Naive thymus-derived CD4-positive, alpha-beta T cell (primary cell): ENCODE data around the gene EMC8. TPM values are rescaled to one million over a fixed set of nuclear protein-coding genes. Genes with fewer than 3 reads are reported as not detected.

Source experiments
- ATAC-seq: fragments of 150-1000 bp; cut with Tn5 transposase; 2 replicates; pipeline ENCODE4 v1.10.0; 2021; ENCODE audit warnings: mild to moderate bottlenecking, moderate library complexity
- CTCF ChIA-PET: fragments of 350-600 bp; sonication (Branson Sonifier 250); formaldehyde crosslinking; loops from one replicate; lab custom pipeline; 2021; ENCODE audit warnings: antibody characterized with exemption; lab: Charles Lee
- POLR2A ChIA-PET: fragments of 350-600 bp; sonication (Branson Sonifier 250); formaldehyde crosslinking; loops from one replicate; lab custom pipeline; 2021; ENCODE audit warnings: antibody characterized with exemption, inconsistent platforms; lab: Charles Lee
- DNase-seq, 9 donors: peaks; one replicate each; pipeline versions ENCODE4 v3.0.0 to v3.0.0-alpha.2; 2020 to 2022; ENCODE audit warnings: mixed read lengths in 1 of 9
- H3K27ac ChIP-seq: one replicate; pipeline ENCODE4 v1.7.0; 2013; ENCODE audit warnings: mild to moderate bottlenecking, low read depth, low read length, moderate library complexity
- H3K27me3 ChIP-seq, 2 donors: one replicate each; pipeline ENCODE4 v1.7.0; 2013; ENCODE audit warnings: low read length in 2 of 2, mild to moderate bottlenecking in 2 of 2, moderate library complexity in 2 of 2; ENCODE audit not compliant: control insufficient read depth in 2 of 2, insufficient read depth in 2 of 2
- H3K36me3 ChIP-seq, 3 experiments: 1 replicate in 2 of 3; 2 replicates in 1 of 3; pipeline ENCODE4 v1.7.0; 2013; ENCODE audit warnings: low read length in 3 of 3, mild to moderate bottlenecking in 3 of 3, moderate library complexity in 1 of 3; ENCODE audit not compliant: insufficient read depth in 3 of 3, control insufficient read depth in 2 of 3
- H3K4me1 ChIP-seq, 2 donors: one replicate each; pipeline ENCODE4 v1.7.0; 2013; ENCODE audit warnings: low read length in 2 of 2, mild to moderate bottlenecking in 2 of 2, moderate library complexity in 1 of 2; ENCODE audit not compliant: control insufficient read depth in 2 of 2, insufficient read depth in 2 of 2
- H3K4me3 ChIP-seq: 2 replicates; pipeline ENCODE4 v1.7.0; 2013; ENCODE audit warnings: mild to moderate bottlenecking, low read length
- H3K9me3 ChIP-seq, 3 experiments: 1 replicate in 2 of 3; 2 replicates in 1 of 3; pipeline ENCODE4 v1.7.0; 2013; ENCODE audit warnings: low read length in 3 of 3; ENCODE audit not compliant: control insufficient read depth in 2 of 3
- H3K27ac Mint-ChIP-seq, 9 donors: one replicate each; pipeline ENCODE4 v1.8.0; 2020 to 2022; ENCODE audit warnings: mixed read lengths in 9 of 9, mild to moderate bottlenecking in 8 of 9, moderate library complexity in 5 of 9, inconsistent platforms in 2 of 9
- H3K27me3 Mint-ChIP-seq, 5 donors: one replicate each; pipeline ENCODE4 v1.8.0; 2021 to 2022; ENCODE audit warnings: mixed read lengths in 5 of 5, mild to moderate bottlenecking in 1 of 5
- H3K36me3 Mint-ChIP-seq, 5 donors: one replicate each; pipeline ENCODE4 v1.8.0; 2020 to 2022; ENCODE audit warnings: mixed read lengths in 5 of 5, mild to moderate bottlenecking in 3 of 5, inconsistent platforms in 1 of 5
- H3K4me1 Mint-ChIP-seq, 7 donors: one replicate each; pipeline ENCODE4 v1.8.0; 2020 to 2022; ENCODE audit warnings: mixed read lengths in 7 of 7, mild to moderate bottlenecking in 3 of 7, inconsistent platforms in 1 of 7
- H3K4me3 Mint-ChIP-seq, 10 donors: one replicate each; pipeline ENCODE4 v1.8.0; 2020 to 2022; ENCODE audit warnings: mild to moderate bottlenecking in 10 of 10, mixed read lengths in 10 of 10, moderate library complexity in 6 of 10, inconsistent platforms in 2 of 10
- H3K9me3 Mint-ChIP-seq, 11 donors: one replicate each; pipeline ENCODE4 v1.8.0; 2020 to 2022; ENCODE audit warnings: mixed read lengths in 11 of 11, mild to moderate bottlenecking in 4 of 11, inconsistent platforms in 1 of 11, moderate library complexity in 1 of 11
- intact Hi-C, 2 donors: fragments of 100-400 bp; cut with micrococcal nuclease; formaldehyde crosslinking; loops; one replicate each; pipeline ENCODE4 v1.15.1; 2023
- polyA plus RNA-seq, 2 donors: library from polyadenylated mRNA; unstranded; fragments of 300-500 nt; fragmentation: Illumina TruSeq; gene quantifications; one replicate each; pipeline ENCODE4 v1.2.3, GENCODE V29; 2021
- total RNA-seq, 6 experiments: library from RNA in 5 of 6; stranded (reverse) in 5 of 6; gene quantifications; 1 replicate in 5 of 6; 2 replicates in 1 of 6; pipeline ENCODE4 v1.2.3 and lab custom pipeline; 2021 to 2026

EMC8 gene
- total and polyA plus RNA-seq, 7 experiments from 2014 or later: 22.4 to 31.8 (median 26.1) TPM

DNA sequence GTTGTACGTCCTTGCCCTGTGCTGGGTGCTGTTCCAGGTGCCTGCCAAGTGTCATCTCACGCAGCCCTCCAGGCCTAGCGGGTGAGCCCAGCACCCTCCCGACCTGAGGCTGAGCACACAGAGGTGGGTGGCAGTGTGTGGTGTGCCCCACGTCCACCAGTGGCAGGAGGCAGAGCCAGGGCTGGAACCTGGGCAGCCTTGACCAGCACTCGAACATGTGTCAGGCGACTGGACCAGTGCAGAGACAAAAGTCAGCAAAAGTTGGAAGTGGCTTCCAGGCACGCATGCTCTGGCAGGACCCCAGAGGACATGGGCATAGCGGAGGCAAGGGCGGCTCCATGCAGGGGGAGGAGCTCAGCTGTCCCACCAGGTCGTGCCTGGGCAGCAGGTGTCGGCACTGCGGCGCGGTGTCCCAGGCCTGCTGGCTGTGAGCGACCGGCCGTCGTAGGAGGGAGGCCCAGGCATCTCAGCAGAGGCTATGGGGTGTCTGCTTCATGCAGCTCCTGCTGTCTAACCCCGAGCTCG, 35.9 kb upstream of the EMC8 start:
- Mint-ChIP-seq H3K27me3 (peaks cover 24 to 41% (median 39%) of the 10 kb centered on the region in 5 donors), H3K4me1 (peaks cover 0 to 14% (median 0%) of the 10 kb centered on the region in 7 donors), H3K4me3 (no peak overlapping the region), H3K27ac (no peak overlapping the region), H3K36me3 (peaks cover 0 to 12% (median 2%) of the 10 kb centered on the region in 5 donors), H3K9me3 (peaks cover 0 to 8% (median 0%) of the 10 kb centered on the region in 11 donors)
- CTCF ChIA-PET: interaction anchor here (1.7 kb wide), 1 partner anchor 15 kb away, joined by 6 read pairs; no protein-coding TSS in a partner anchor
- DNase-seq (no peak), ATAC-seq (no peak)
- H3K27me3 ChIP-seq: no peaks in the 10 kb centered on the region
- H3K27ac ChIP-seq: no peak overlapping the region
- H3K4me1 ChIP-seq: peaks cover 0 to 1% of the 10 kb centered on the region in 2 donors
- no peak overlapping the region for H3K4me3 ChIP-seq
- H3K36me3 ChIP-seq: no peaks in the 10 kb centered on the region
- H3K9me3 ChIP-seq: no peaks in the 10 kb centered on the region
- POLR2A ChIA-PET: no interaction called here
- intact Hi-C loops: no loop called here

DNA sequence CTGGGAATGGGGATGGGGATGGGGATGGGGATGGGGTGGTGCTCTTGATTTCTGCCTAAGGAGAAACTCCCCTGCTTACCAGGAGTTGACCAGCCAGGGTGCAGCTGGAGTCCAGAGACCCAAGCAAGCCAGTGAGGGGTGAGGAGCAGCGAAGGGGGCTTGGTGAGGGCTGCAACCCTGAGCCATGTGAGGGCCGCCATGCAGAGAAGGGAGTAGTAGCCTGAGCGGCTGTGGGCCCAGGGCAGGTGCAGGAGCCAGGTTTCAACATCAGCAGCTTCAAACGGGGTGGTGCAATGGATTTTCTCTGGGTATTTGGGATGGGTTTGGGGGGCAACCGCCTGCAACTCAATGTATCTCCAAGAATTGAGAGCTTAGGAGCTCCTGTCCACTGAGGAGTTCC, 35.4 kb upstream of the EMC8 start:
- H3K4me3 ChIP-seq: no peak overlapping the region
- H3K27ac Mint-ChIP-seq: peak overlapping the region in 1 of 9 donors; percentile 38
- H3K4me1 ChIP-seq: peaks cover 0 to 7% of the 10 kb centered on the region in 2 donors
- no peak overlapping the region for H3K4me3 Mint-ChIP-seq
- H3K9me3 ChIP-seq: no peaks in the 10 kb centered on the region
- intact Hi-C loops: no loop called here
- DNase-seq (no peak), ATAC-seq (no peak)
- peaks cover 0 to 14% (median 0%) of the 10 kb centered on the region in 7 donors for H3K4me1 Mint-ChIP-seq
- H3K36me3 Mint-ChIP-seq: peaks cover 0 to 12% (median 2%) of the 10 kb centered on the region in 5 donors
- no peaks in the 10 kb centered on the region for H3K27me3 ChIP-seq
- no peak overlapping the region for H3K27ac ChIP-seq
- ChIA-PET CTCF (interaction anchor here (0.6 to 1.7 kb wide), 2 partner anchors 14 to 182 kb away, joined by 3 to 6 read pairs; no protein-coding TSS in a partner anchor), POLR2A (no interaction called here)
- H3K9me3 Mint-ChIP-seq: peaks cover 0 to 8% (median 0%) of the 10 kb centered on the region in 11 donors
- H3K36me3 ChIP-seq: no peaks in the 10 kb centered on the region
- H3K27me3 Mint-ChIP-seq: peaks cover 27 to 41% (median 34%) of the 10 kb centered on the region in 5 donors

DNA sequence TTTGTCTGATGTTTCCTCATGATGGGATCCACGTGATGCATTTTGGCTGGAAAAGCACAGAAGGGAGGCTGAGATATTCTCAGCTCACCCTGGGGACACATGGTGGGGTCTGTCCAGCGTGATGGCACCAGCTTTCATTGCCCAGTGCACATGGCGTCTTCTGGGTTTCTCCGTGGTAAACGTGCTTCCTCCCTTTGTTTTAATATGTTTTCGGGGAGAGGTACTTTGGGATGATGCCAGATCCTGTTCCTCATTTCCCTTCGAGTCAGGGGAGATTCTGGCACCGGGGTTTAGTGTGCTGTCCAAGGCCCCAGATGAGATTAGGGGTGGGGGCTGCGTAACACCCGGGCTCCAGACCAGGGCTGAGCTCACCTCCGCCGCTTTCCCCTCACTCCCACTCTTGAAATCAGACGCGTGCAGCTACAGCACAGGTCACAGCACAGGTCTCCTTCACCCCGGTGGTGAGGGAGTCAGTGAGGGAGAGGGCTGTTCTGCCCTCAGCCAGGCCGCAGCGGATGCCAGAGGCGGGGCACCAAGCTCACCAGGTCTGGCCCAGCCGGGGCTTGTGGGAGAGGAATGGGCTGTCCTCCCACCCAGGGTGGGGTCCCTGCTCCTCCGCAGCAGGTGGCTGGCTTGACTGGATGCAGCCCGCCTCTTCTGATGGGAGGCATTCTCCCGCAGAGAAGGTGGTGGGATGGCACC, 34.0 kb upstream of the EMC8 start:
- ChIA-PET POLR2A (no interaction called here), CTCF (no interaction called here)
- Mint-ChIP-seq H3K4me1 (peaks cover 0 to 16% (median 13%) of the 10 kb centered on the region in 7 donors), H3K27me3 (peaks cover 30 to 39% (median 34%) of the 10 kb centered on the region in 5 donors), H3K9me3 (peaks cover 0 to 8% (median 1%) of the 10 kb centered on the region in 11 donors), H3K27ac (no peak overlapping the region), H3K36me3 (peaks cover 0 to 12% (median 2%) of the 10 kb centered on the region in 5 donors), H3K4me3 (no peak overlapping the region)
- Histone ChIP-seq H3K4me1 (peaks cover 0 to 13% of the 10 kb centered on the region in 2 donors), H3K27me3 (no peaks in the 10 kb centered on the region), H3K4me3 (no peak overlapping the region), H3K9me3 (no peaks in the 10 kb centered on the region), H3K36me3 (no peaks in the 10 kb centered on the region), H3K27ac (no peak overlapping the region)
- DNase-seq: no peak
- intact Hi-C loops: no loop called here
- no peak for ATAC-seq

DNA sequence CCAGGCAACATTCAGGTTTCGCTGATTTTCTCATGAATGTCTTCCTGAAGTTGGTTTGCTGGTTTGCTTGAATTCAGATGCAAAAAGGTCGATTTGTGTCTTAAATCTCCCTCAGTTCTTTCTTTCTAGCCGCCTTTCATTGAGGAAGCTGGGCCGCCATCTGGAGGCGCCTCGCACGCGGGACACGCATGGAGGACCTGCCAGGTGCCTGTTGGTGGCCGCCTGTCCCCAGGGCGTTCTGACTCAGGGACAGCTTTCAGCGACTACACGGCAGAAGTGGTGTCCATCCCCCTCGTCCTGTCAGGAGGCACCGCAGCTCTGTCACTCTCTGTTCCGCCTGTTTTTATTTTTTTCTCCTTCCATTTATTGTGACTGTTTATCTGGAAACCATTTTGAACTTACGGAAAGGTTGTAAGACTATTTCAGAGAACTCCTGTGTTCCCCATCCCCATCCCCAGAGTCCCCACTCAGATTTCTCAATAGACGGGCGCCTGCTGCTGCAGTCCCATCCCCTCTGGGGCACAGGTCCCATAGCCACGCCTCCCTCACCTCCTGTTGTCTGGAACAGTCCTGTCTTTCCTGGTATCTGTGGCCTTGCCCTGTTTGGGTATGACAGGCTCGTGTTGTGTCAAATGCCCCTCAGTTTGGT, 33.4 kb upstream of the EMC8 start:
- intact Hi-C loops: no loop called here
- no peak overlapping the region for H3K4me3 Mint-ChIP-seq
- Histone ChIP-seq H3K36me3 (no peaks in the 10 kb centered on the region), H3K4me3 (no peak overlapping the region), H3K27ac (no peak overlapping the region), H3K9me3 (no peaks in the 10 kb centered on the region), H3K27me3 (no peaks in the 10 kb centered on the region), H3K4me1 (peaks cover 0 to 13% of the 10 kb centered on the region in 2 donors)
- ChIA-PET POLR2A (interaction anchor here (0.7 kb wide), 1 partner anchor 35 kb away, joined by 3 read pairs; no protein-coding TSS in a partner anchor), CTCF (no interaction called here)
- DNase-seq (no peak), ATAC-seq (no peak)
- H3K27me3 Mint-ChIP-seq: peaks cover 28 to 39% (median 32%) of the 10 kb centered on the region in 5 donors
- peaks cover 0 to 12% (median 2%) of the 10 kb centered on the region in 5 donors for H3K36me3 Mint-ChIP-seq
- peaks cover 0 to 16% (median 13%) of the 10 kb centered on the region in 7 donors for H3K4me1 Mint-ChIP-seq
- no peak overlapping the region for H3K27ac Mint-ChIP-seq
- peaks cover 0 to 8% (median 1%) of the 10 kb centered on the region in 11 donors for H3K9me3 Mint-ChIP-seq

DNA sequence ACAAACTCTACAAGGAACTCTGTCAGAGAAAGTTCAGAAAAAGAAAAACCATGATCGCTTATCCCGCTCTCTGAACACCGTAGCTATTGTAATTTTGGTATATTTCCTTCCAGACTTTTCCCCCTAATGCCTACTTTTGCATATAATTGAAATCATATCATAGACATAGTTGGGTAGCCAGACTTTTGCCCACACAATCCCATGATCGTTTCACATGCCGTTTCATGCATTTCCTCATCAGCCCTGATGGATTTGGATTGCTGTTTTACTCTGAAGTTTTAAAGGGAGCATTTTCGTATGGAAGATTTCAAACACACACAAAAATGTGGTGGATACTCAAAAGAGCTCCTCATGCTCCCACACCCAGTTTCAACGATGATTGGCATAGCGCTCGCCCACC, 31.5 kb upstream of the EMC8 start:
- no peak overlapping the region for H3K27ac Mint-ChIP-seq

DNA sequence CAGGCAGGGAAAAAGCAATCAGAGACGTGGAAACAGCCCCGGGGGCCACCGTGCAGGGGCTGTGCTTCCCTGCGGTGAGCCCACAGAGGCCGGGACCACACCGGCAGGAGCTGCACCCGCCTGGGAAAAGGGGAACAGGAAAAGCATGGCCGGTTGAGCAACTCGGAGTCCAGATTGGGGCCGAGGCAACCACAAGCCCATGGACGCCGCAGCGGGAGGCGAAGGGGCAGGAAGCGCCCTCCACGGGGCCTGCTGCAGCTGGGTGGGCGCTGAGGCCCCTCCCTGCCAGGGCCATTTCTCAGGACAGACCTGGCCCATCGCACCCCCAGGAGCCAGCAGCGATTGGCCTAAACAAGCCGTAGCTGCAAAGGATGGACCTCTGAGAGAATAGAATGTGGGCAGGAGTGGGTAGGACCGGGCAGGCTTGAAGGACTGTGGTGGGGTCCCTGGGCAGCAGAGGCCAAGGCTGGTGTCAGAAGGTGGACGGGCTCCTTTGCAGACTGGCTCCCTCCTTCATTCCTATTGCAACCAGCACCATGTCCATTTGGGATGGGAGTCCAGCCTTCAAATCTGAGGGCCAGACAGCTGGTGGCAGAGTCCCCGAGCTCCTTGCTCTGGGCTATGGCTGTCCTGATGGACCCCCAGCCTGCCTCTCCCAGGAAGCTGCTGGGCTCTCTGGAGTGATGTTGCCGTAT, 30.6 kb upstream of the EMC8 start:
- Mint-ChIP-seq H3K27ac (peak overlapping the region in 3 of 9 donors; percentile 62 to 72 (median 67)), H3K9me3 (peaks cover 0 to 8% (median 1%) of the 10 kb centered on the region in 11 donors), H3K4me3 (peak overlapping the region in 8 of 10 donors; percentile 29 to 79 (median 53)), H3K36me3 (peaks cover 0 to 12% (median 2%) of the 10 kb centered on the region in 5 donors), H3K27me3 (peaks cover 23 to 47% (median 27%) of the 10 kb centered on the region in 5 donors), H3K4me1 (peaks cover 0 to 16% (median 13%) of the 10 kb centered on the region in 7 donors)
- ChIA-PET CTCF (interaction anchor here (2.3 kb wide), 1 partner anchor 8 kb away, joined by 5 read pairs; no protein-coding TSS in a partner anchor), POLR2A (no interaction called here)
- intact Hi-C loops: no loop called here
- ATAC-seq (peak; percentile 37), DNase-seq (no peak)
- H3K9me3 ChIP-seq: no peaks in the 10 kb centered on the region
- H3K27me3 ChIP-seq: no peaks in the 10 kb centered on the region
- H3K4me3 ChIP-seq: no peak overlapping the region
- no peaks in the 10 kb centered on the region for H3K36me3 ChIP-seq
- no peak overlapping the region for H3K27ac ChIP-seq
- peaks cover 0 to 13% of the 10 kb centered on the region in 2 donors for H3K4me1 ChIP-seq

More for the DNA sequence above, 31.5 kb upstream of the EMC8 start:
- Histone ChIP-seq H3K27me3 (no peaks in the 10 kb centered on the region), H3K4me1 (peaks cover 0 to 13% of the 10 kb centered on the region in 2 donors), H3K36me3 (no peaks in the 10 kb centered on the region), H3K9me3 (no peaks in the 10 kb centered on the region), H3K4me3 (no peak overlapping the region), H3K27ac (no peak overlapping the region)
- Mint-ChIP-seq H3K36me3 (peaks cover 0 to 12% (median 2%) of the 10 kb centered on the region in 5 donors), H3K4me1 (peaks cover 0 to 16% (median 13%) of the 10 kb centered on the region in 7 donors), H3K27me3 (peaks cover 23 to 47% (median 27%) of the 10 kb centered on the region in 5 donors), H3K4me3 (peak overlapping the region in 1 of 10 donors; percentile 36), H3K9me3 (peaks cover 0 to 8% (median 1%) of the 10 kb centered on the region in 11 donors)
- ChIA-PET CTCF (interaction anchor here (2.3 kb wide), 1 partner anchor 9 kb away, joined by 5 read pairs; no protein-coding TSS in a partner anchor), POLR2A (no interaction called here)
- no peak for ATAC-seq
- intact Hi-C loops: no loop called here
- DNase-seq: no peak
